Vagina (tissue), 2 donors: Measurements from ENCODE around the gene AP1S1.
"Not testable (repeated sequence)": the region's sequence is repeated elsewhere in the genome, so short reads cannot be mapped to it uniquely, and the experiment has no call there.

ENCODE experiments used
- POLR2AphosphoS5 ChIP-seq, 2 donors: sonication (generic); formaldehyde crosslinking; IDR thresholded peaks; one replicate each; pipeline ENCODE4 v1.9.0; 2017; ENCODE audit warnings: antibody characterized with exemption in 2 of 2, mild to moderate bottlenecking in 2 of 2, low read depth in 1 of 2; ENCODE audit not compliant: insufficient read depth in 1 of 2
- TF ChIP-seq, protein P1 (sequence below), 3 experiments: fragments of 450-650 bp in 2 of 3; fragments of 200-600 bp in 1 of 3; sonication (generic) in 1 of 3; IDR thresholded peaks; one replicate each; pipeline ENCODE4 v1.5.1; 2017 to 2019; ENCODE audit warnings: antibody characterized with exemption in 3 of 3, mild to moderate bottlenecking in 2 of 3, moderate library complexity in 2 of 3

- TF ChIP-seq POLR2AphosphoS5 (IDR thresholded peaks at IDR 0.05; ENCODE audit: insufficient read depth in 1 of 2, low read depth in 1 of 2): not testable (repeated sequence)
- TF ChIP-seq, protein P1, sequence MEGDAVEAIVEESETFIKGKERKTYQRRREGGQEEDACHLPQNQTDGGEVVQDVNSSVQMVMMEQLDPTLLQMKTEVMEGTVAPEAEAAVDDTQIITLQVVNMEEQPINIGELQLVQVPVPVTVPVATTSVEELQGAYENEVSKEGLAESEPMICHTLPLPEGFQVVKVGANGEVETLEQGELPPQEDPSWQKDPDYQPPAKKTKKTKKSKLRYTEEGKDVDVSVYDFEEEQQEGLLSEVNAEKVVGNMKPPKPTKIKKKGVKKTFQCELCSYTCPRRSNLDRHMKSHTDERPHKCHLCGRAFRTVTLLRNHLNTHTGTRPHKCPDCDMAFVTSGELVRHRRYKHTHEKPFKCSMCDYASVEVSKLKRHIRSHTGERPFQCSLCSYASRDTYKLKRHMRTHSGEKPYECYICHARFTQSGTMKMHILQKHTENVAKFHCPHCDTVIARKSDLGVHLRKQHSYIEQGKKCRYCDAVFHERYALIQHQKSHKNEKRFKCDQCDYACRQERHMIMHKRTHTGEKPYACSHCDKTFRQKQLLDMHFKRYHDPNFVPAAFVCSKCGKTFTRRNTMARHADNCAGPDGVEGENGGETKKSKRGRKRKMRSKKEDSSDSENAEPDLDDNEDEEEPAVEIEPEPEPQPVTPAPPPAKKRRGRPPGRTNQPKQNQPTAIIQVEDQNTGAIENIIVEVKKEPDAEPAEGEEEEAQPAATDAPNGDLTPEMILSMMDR (IDR thresholded peaks at IDR 0.05): not testable (repeated sequence)
These were observed 49.8 kb downstream of the AP1S1 start for GRCh38 chr7:101203740-101204738.
